Esophagus squamous epithelium (tissue), 5 donors: ENCODE data around the gene UBE2L5. TPM values are rescaled to one million over a fixed set of nuclear protein-coding genes. Genes with fewer than 3 reads are reported as not detected.
A peak's percentile ranks its signal among the peaks of the same experiment; 100 is the strongest.

ENCODE experiments used
- DNase-seq: peaks from one replicate; lab custom pipeline; 2025; lab: John Stamatoyannopoulos, UW
- H3K27ac ChIP-seq, 4 donors: fragments of 200-600 bp; sonication (generic); one replicate each; pipeline ENCODE4 v1.5.1; 2016 to 2019; ENCODE audit warnings: mild to moderate bottlenecking in 1 of 4
- H3K27me3 ChIP-seq, 4 donors: fragments of 200-600 bp; sonication (generic); 1 replicate in 3 of 4; 2 replicates in 1 of 4; pipeline versions ENCODE4 v1.5.1 to v1.6.0; 2017 to 2021; ENCODE audit warnings: antibody characterized with exemption in 1 of 4
- H3K36me3 ChIP-seq, 3 donors: fragments of 200-600 bp; sonication (generic); one replicate each; pipeline ENCODE4 v1.5.1; 2016 to 2019
- H3K4me1 ChIP-seq, 3 donors: fragments of 200-600 bp; sonication (generic); one replicate each; pipeline ENCODE4 v1.5.1; 2017 to 2019
- H3K4me3 ChIP-seq, 4 donors: fragments of 200-600 bp; sonication (generic); 1 replicate in 3 of 4; 2 replicates in 1 of 4; pipeline ENCODE4 v1.5.1; 2016 to 2019; ENCODE audit warnings: mild to moderate bottlenecking in 2 of 4, moderate library complexity in 1 of 4
- H3K9me3 ChIP-seq, 3 donors: fragments of 200-600 bp; sonication (generic); one replicate each; pipeline ENCODE4 v1.5.1; 2016 to 2019
- POLR2A ChIP-seq, 4 donors: fragments of 450-650 bp; IDR thresholded peaks; one replicate each; pipeline ENCODE4 v1.6.1; 2017; ENCODE audit warnings: antibody characterized with exemption in 4 of 4, mild to moderate bottlenecking in 4 of 4, moderate library complexity in 3 of 4
- WGBS, 2 donors: methylation state at CpG; one replicate each; pipeline ENCODE4 v1.1.5; 2018; 5-methylcytosine and 5-hydroxymethylcytosine counted together
- intact Hi-C: fragments of 100-400 bp; cut with DNase I; formaldehyde crosslinking; loops from one replicate; pipeline ENCODE4 v1.15.0; 2022
- total RNA-seq, 4 donors: library from RNA; depleted of rRNA; stranded (reverse); fragments of >200 nt; gene quantifications; one replicate each; pipeline ENCODE4 v1.1.0, GENCODE V29; 2016
- TF ChIP-seq, protein P1 (sequence below), 6 experiments: fragments of 450-650 bp in 4 of 6; fragments of 200-600 bp in 2 of 6; sonication (generic) in 2 of 6; IDR thresholded peaks; one replicate each; pipeline ENCODE4 v1.5.1; 2016 to 2019; ENCODE audit warnings: antibody characterized with exemption in 6 of 6, mild to moderate bottlenecking in 4 of 6, moderate library complexity in 4 of 6
- donor health status: DM: yes; HTN: yes; CAD: no.

The UBE2L5 gene
- total RNA-seq, 4 donors from 2014 or later: 0.19 TPM; not detected in 3

DNA sequence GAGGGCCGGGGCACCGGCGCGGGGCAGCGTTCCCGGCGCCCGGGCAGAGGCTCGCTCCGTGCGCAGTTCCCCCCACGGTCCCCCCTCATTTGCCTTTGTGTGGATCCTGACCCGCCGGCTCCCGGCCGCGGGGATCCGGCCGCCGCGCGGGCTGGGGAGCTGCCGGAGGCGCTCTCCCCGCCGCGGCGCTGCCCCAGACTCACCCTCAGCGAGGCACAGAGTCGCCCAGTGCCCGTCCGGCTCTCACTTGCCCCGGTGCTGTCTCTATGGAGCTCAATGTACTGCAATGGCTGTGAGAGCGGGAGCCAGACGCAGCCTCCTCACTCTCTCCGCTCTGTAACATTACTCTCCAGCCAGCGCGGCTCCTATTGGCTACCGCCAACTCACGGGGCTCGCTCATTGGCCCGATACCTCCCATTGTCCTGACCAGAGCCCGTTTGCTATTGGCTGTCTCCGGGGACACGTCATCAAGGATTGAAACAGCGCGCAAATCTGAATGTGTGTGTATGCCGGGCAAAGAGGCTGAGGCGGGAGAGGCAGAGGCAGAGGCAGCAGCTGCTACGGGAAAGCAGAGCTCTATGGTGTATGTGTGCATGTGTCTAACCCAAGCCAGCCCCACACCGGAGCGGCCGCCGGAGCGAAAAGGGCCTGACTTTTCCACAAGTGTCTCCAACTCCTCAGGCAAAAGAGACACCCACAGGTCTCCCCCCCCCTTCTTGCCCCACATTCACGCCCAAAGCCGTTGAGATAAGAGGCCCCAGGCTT lies 43.5 kb downstream of the UBE2L5 start, which contains the start of gene HMGB1:
TSS of gene HMGB1 (minus strand) at position 344 of the 765 bp plus-strand sequence. CDS start 2,256 bp downstream, outside the sequence.
- intact Hi-C loops: loop anchor here (10.0 kb wide), 2 partner anchors 61 to 329 kb away; no protein-coding TSS in a partner anchor
- Histone ChIP-seq H3K4me3 (peak within 1 kb of the TSS; percentile 72 to 97 (median 94)), H3K4me1 (peaks cover 9 to 37% (median 23%) of the 10 kb centered on the region in 3 donors), H3K36me3 (peaks cover 0 to 21% (median 0%) of the 10 kb centered on the region in 3 donors), H3K27ac (peak within 1 kb of the TSS; percentile 97 to 100 (median 99)), H3K9me3 (no peaks in the 10 kb centered on the region), H3K27me3 (no peaks in the 10 kb centered on the region)
- 0% methylated on average over 12 to 14 of the region's 57 CpGs for WGBS, 2 donors
- DNase-seq: peak; percentile 91
- TF ChIP-seq, protein P1, sequence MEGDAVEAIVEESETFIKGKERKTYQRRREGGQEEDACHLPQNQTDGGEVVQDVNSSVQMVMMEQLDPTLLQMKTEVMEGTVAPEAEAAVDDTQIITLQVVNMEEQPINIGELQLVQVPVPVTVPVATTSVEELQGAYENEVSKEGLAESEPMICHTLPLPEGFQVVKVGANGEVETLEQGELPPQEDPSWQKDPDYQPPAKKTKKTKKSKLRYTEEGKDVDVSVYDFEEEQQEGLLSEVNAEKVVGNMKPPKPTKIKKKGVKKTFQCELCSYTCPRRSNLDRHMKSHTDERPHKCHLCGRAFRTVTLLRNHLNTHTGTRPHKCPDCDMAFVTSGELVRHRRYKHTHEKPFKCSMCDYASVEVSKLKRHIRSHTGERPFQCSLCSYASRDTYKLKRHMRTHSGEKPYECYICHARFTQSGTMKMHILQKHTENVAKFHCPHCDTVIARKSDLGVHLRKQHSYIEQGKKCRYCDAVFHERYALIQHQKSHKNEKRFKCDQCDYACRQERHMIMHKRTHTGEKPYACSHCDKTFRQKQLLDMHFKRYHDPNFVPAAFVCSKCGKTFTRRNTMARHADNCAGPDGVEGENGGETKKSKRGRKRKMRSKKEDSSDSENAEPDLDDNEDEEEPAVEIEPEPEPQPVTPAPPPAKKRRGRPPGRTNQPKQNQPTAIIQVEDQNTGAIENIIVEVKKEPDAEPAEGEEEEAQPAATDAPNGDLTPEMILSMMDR (IDR thresholded peaks at IDR 0.05): peak in 3 of 6 experiments; percentile 14 to 22 (median 15)
- peak in 3 of 4 donors; percentile 99 to 100 (median 100) for TF ChIP-seq POLR2A (IDR thresholded peaks at IDR 0.05)

DNA sequence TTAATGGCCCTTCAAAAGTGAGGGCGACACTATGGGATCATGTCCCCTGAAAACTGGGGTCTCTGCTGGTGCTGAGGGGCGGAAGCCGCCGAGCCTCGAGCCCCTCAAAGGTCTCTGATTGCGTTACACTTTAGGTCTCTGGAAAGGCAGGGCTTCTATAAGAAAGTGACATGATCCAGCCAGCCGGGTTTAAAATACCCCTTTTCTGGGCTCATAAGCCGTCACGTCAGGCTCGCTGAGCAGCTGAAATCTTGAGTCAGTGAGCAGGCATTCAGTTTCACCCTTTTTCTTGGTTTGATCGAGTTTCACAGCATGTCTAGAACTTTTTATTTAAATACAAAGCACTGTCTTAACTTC lies 44.0 kb downstream of the UBE2L5 start:
- Histone ChIP-seq H3K4me3 (peak overlapping the region in 3 of 4 donors; percentile 72 to 97 (median 92)), H3K4me1 (peaks cover 9 to 35% (median 23%) of the 10 kb centered on the region in 3 donors), H3K27ac (peak overlapping the region in 3 of 4 donors; percentile 50 to 100 (median 100)), H3K36me3 (peaks cover 0 to 20% (median 0%) of the 10 kb centered on the region in 3 donors), H3K9me3 (no peaks in the 10 kb centered on the region), H3K27me3 (no peaks in the 10 kb centered on the region)
- no peak for TF ChIP-seq POLR2A (IDR thresholded peaks at IDR 0.05)
- TF ChIP-seq, protein P1 (IDR thresholded peaks at IDR 0.05): no peak
- WGBS, 2 donors: 1 to 9% methylated on average over 3 to 6 of the region's 11 CpGs
- intact Hi-C loops: loop anchor here (10.0 kb wide), 2 partner anchors 62 to 328 kb away; no protein-coding TSS in a partner anchor
- no peak for DNase-seq

DNA sequence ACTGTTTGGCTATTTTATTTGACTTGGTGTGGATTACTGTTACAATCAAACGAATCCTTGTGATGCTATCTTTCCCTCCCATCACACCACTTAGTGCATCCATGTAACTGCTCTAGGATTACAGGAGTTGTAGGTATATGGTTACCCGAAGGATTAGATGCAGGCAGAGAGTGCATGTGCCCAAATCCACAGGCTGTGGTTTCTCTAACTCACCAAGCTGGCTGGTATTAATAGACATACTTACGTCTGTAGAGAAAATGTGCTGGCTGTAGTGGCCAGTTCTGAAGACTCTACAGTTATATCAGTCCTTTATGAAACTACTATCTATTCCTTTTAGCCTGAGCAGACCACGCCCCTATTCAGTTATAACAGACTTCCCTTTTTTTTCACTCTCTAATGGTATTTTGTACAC lies 44.6 kb downstream of the UBE2L5 start:
- H3K9me3 ChIP-seq: no peaks in the 10 kb centered on the region
- H3K27ac ChIP-seq: no peak overlapping the region
- WGBS, 2 donors: 54 to 58% methylated on average over 4 of the region's 4 CpGs
- intact Hi-C loops: loop anchor here (10.0 kb wide), 2 partner anchors 62 to 328 kb away; no protein-coding TSS in a partner anchor
- H3K4me1 ChIP-seq: peaks cover 9 to 30% (median 20%) of the 10 kb centered on the region in 3 donors
- no peaks in the 10 kb centered on the region for H3K27me3 ChIP-seq
- peaks cover 0 to 15% (median 0%) of the 10 kb centered on the region in 3 donors for H3K36me3 ChIP-seq
- TF ChIP-seq POLR2A (IDR thresholded peaks at IDR 0.05): no peak
- TF ChIP-seq, protein P1 (IDR thresholded peaks at IDR 0.05): no peak
- DNase-seq: no peak
- H3K4me3 ChIP-seq: no peak overlapping the region

DNA sequence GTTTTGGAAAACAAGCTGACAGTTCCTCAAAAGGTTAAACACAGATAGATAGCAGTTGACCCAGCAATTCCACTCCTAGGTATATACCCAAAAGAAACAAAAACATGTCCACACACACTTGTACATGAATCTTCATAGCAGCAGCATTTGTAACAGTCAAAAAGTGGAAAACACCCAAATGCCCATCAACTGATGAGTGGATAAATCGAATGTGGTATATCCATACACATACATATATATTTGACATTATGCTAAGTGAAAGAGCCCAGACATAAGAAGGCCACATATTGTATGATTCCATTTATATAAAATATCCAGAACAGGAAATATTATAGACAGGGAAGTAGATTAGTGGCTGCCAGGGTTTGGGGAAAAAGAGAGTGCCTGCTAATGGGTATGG lies 51.4 kb downstream of the UBE2L5 start:
- Histone ChIP-seq H3K36me3 (no peaks in the 10 kb centered on the region), H3K4me1 (no peaks in the 10 kb centered on the region), H3K9me3 (no peaks in the 10 kb centered on the region), H3K27ac (no peak overlapping the region), H3K27me3 (no peaks in the 10 kb centered on the region), H3K4me3 (no peak overlapping the region)
- TF ChIP-seq, protein P1 (IDR thresholded peaks at IDR 0.05): no peak
- TF ChIP-seq POLR2A (IDR thresholded peaks at IDR 0.05): no peak
- intact Hi-C loops: no loop called here
- WGBS, 2 donors: 82 to 100% methylated on average over 1 of the region's 1 CpG
- DNase-seq: no peak
